C4-2B (cell line): ENCODE data around the gene NOX5.

Experiments
- CTCF ChIP-seq: fragments of 450-650 bp; conservative IDR thresholded peaks from 2 replicates; pipeline ENCODE4 v1.5.1; 2017; ENCODE audit warnings: mild to moderate bottlenecking
- ZFX ChIP-seq: fragments of 450-650 bp; IDR thresholded peaks from 2 replicates; pipeline ENCODE4 v1.6.1; 2017

GRCh38 chr15:68980786-68981185 lies 33.7 kb upstream of the NOX5 start:
- no peak for TF ChIP-seq CTCF
- no peak for TF ChIP-seq ZFX
